Neural progenitor cell (in vitro differentiated cells): ENCODE results near the gene SQOR. TPM values are rescaled to one million over a fixed set of nuclear protein-coding genes. Genes with fewer than 3 reads are reported as not detected.

Experiments
- DNase-seq: peaks from one replicate; pipeline ENCODE4 v3.0.0-alpha.2; 2016; ENCODE audit warnings: low spot score
- H2AFZ ChIP-seq: fragments of 200-600 bp; sonication (generic); replicated peaks from 2 replicates; pipeline ENCODE4 v1.6.1; 2016; ENCODE audit warnings: antibody characterized with exemption
- H3F3A ChIP-seq: fragments of 200-600 bp; sonication (generic); 2 replicates; pipeline ENCODE4 v1.6.1; 2016; ENCODE audit warnings: antibody characterized with exemption, low read depth
- H3K27ac ChIP-seq: fragments of 200-600 bp; sonication (generic); 2 replicates; pipeline ENCODE4 v1.5.1; 2016; ENCODE audit warnings: mild to moderate bottlenecking
- H3K27me3 ChIP-seq: fragments of 200-600 bp; sonication (generic); 2 replicates; pipeline ENCODE4 v1.6.1; 2016; ENCODE audit warnings: mild to moderate bottlenecking, moderate library complexity
- H3K36me3 ChIP-seq: fragments of 200-600 bp; sonication (generic); 2 replicates; pipeline ENCODE4 v1.5.1; 2016
- H3K4me1 ChIP-seq: fragments of 200-600 bp; sonication (generic); 2 replicates; pipeline ENCODE4 v1.6.1; 2016; ENCODE audit warnings: mixed run types
- H3K4me2 ChIP-seq: fragments of 200-600 bp; sonication (generic); 2 replicates; pipeline ENCODE4 v1.6.1; 2016
- H3K4me3 ChIP-seq: fragments of 200-600 bp; sonication (generic); 2 replicates; pipeline ENCODE4 v1.5.1; 2016
- H3K79me2 ChIP-seq: fragments of 200-600 bp; sonication (generic); 2 replicates; pipeline ENCODE4 v1.6.1; 2016; ENCODE audit warnings: low read depth
- H3K9ac ChIP-seq: fragments of 200-600 bp; sonication (generic); 2 replicates; pipeline ENCODE4 v1.6.1; 2016
- H3K9me3 ChIP-seq: fragments of 200-600 bp; sonication (generic); 2 replicates; pipeline ENCODE4 v1.5.1; 2016; ENCODE audit warnings: low read depth
- H4K20me1 ChIP-seq: fragments of 200-600 bp; sonication (generic); 2 replicates; pipeline ENCODE4 v1.6.1; 2016; ENCODE audit warnings: low read depth
- H3K27ac Mint-ChIP-seq: 3 replicates; pipeline ENCODE4 v1.8.0; 2021; ENCODE audit warnings: mixed read lengths
- H3K27me3 Mint-ChIP-seq: 2 replicates; pipeline ENCODE4 v1.8.0; 2022; ENCODE audit warnings: low read depth, mild to moderate bottlenecking, inconsistent platforms, moderate library complexity, mixed read lengths; ENCODE audit not compliant: insufficient read depth
- H3K36me3 Mint-ChIP-seq: 3 replicates; pipeline ENCODE4 v1.8.0; 2021; ENCODE audit warnings: mixed read lengths
- H3K4me1 Mint-ChIP-seq: 3 replicates; pipeline ENCODE4 v1.8.0; 2021; ENCODE audit warnings: mixed read lengths
- H3K4me3 Mint-ChIP-seq: 3 replicates; pipeline ENCODE4 v1.8.0; 2021; ENCODE audit warnings: mild to moderate bottlenecking, moderate library complexity, mixed read lengths
- H3K9me3 Mint-ChIP-seq: 3 replicates; pipeline ENCODE4 v1.8.0; 2020; ENCODE audit warnings: mixed read lengths
- CTCF ChIP-seq: fragments of 200-600 bp; sonication (generic); IDR thresholded peaks from 2 replicates; pipeline ENCODE4 v1.5.1; 2017; ENCODE audit warnings: antibody characterized with exemption, mild to moderate bottlenecking
- EZH2 ChIP-seq: fragments of 200-600 bp; sonication (generic); IDR thresholded peaks from 2 replicates; pipeline ENCODE4 v1.6.1; 2017; ENCODE audit warnings: antibody characterized with exemption, mild to moderate bottlenecking, moderate library complexity
- EZH2phosphoT487 ChIP-seq: fragments of 200-600 bp; sonication (generic); IDR thresholded peaks from 2 replicates; pipeline ENCODE4 v1.6.1; 2017; ENCODE audit warnings: antibody characterized with exemption
- total RNA-seq: library from RNA; depleted of rRNA; stranded (reverse); fragments of >200 nt; gene quantifications from 2 replicates; pipeline ENCODE4 v1.2.3, GENCODE V29; 2015; ENCODE audit warnings: low replicate concordance

Gene SQOR
- total RNA-seq, 1 donor from 2014 or later: 0.73 TPM

GRCh38 chr15:45630917-45631691, 3.7 kb upstream of the SQOR start:
- no peak overlapping the region for H3K4me3 ChIP-seq
- H3K9me3 ChIP-seq: peaks cover 11% of the 10 kb centered on the region
- H3K27me3 Mint-ChIP-seq: peaks cover 16% of the 10 kb centered on the region
- H3K27ac ChIP-seq: no peak overlapping the region
- peaks cover 5% of the 10 kb centered on the region for H3K4me1 Mint-ChIP-seq
- DNase-seq: no peak
- no peak overlapping the region for H3K27ac Mint-ChIP-seq
- peaks cover 16% of the 10 kb centered on the region for H3K9me3 Mint-ChIP-seq
- H3K79me2 ChIP-seq: no peaks in the 10 kb centered on the region
- H3K27me3 ChIP-seq: peaks cover 49% of the 10 kb centered on the region
- H3K4me3 Mint-ChIP-seq: no peak overlapping the region
- H4K20me1 ChIP-seq: no peaks in the 10 kb centered on the region
- H3K4me1 ChIP-seq: no peaks in the 10 kb centered on the region
- no peak for TF ChIP-seq EZH2phosphoT487
- no peak for TF ChIP-seq CTCF
- no peak for TF ChIP-seq EZH2
- H3K4me2 ChIP-seq: no peak overlapping the region
- no peaks in the 10 kb centered on the region for H3F3A ChIP-seq
- H3K36me3 ChIP-seq: no peaks in the 10 kb centered on the region
- H3K36me3 Mint-ChIP-seq: no peaks in the 10 kb centered on the region
- no peak overlapping the region for H3K9ac ChIP-seq
- H2AFZ ChIP-seq: no peak overlapping the region

- H3K27me3 ChIP-seq: peaks cover 56% of the 10 kb centered on the region
- DNase-seq: no peak
- Mint-ChIP-seq H3K4me1 (peaks cover 5% of the 10 kb centered on the region), H3K4me3 (no peak overlapping the region), H3K36me3 (no peaks in the 10 kb centered on the region), H3K9me3 (peaks cover 9% of the 10 kb centered on the region), H3K27ac (no peak overlapping the region), H3K27me3 (peaks cover 16% of the 10 kb centered on the region)
- no peaks in the 10 kb centered on the region for H3K79me2 ChIP-seq
- no peaks in the 10 kb centered on the region for H3K4me1 ChIP-seq
- no peaks in the 10 kb centered on the region for H4K20me1 ChIP-seq
- no peaks in the 10 kb centered on the region for H3K36me3 ChIP-seq
- no peaks in the 10 kb centered on the region for H3F3A ChIP-seq
- H3K4me2 ChIP-seq: no peak overlapping the region
- no peak overlapping the region for H3K9ac ChIP-seq
- no peak overlapping the region for H3K27ac ChIP-seq
- peaks cover 4% of the 10 kb centered on the region for H3K9me3 ChIP-seq
- H3K4me3 ChIP-seq: no peak overlapping the region
- TF ChIP-seq EZH2phosphoT487 (no peak), EZH2 (no peak), CTCF (no peak)
- H2AFZ ChIP-seq: no peak overlapping the region
These were observed 3.1 kb upstream of the SQOR start for GRCh38 chr15:45631776-45632175.

- no peaks in the 10 kb centered on the region for H3K36me3 ChIP-seq
- no peak overlapping the region for H3K9ac ChIP-seq
- TF ChIP-seq EZH2phosphoT487 (no peak), CTCF (peak; percentile 65), EZH2 (peak; percentile 20)
- H3K4me2 ChIP-seq: peak overlapping the region; percentile 97
- no peaks in the 10 kb centered on the region for H3K9me3 ChIP-seq
- H3F3A ChIP-seq: no peaks in the 10 kb centered on the region
- Mint-ChIP-seq H3K27me3 (peaks cover 15% of the 10 kb centered on the region), H3K4me3 (peak overlapping the region; percentile 91), H3K9me3 (no peaks in the 10 kb centered on the region), H3K27ac (no peak overlapping the region), H3K36me3 (no peaks in the 10 kb centered on the region), H3K4me1 (peaks cover 7% of the 10 kb centered on the region)
- H3K27me3 ChIP-seq: peaks cover 88% of the 10 kb centered on the region
- H3K27ac ChIP-seq: no peak overlapping the region
- H3K4me3 ChIP-seq: peak overlapping the region; percentile 62
- DNase-seq: peak; percentile 55
- peak overlapping the region; percentile 97 for H2AFZ ChIP-seq
- no peaks in the 10 kb centered on the region for H3K4me1 ChIP-seq
- no peaks in the 10 kb centered on the region for H3K79me2 ChIP-seq
- H4K20me1 ChIP-seq: no peaks in the 10 kb centered on the region
These were observed 386 bp downstream of the SQOR start for GRCh38 chr15:45635191-45635638.
